SJSA1 (cell line): Measurements from ENCODE around the gene FAM171A2. TPM values are rescaled to one million over a fixed set of nuclear protein-coding genes. Genes with fewer than 3 reads are reported as not detected.
A peak's percentile ranks its signal among the peaks of the same experiment; 100 is the strongest.
"Not testable (repeated sequence)": the region's sequence is repeated elsewhere in the genome, so short reads cannot be mapped to it uniquely, and the experiment has no call there.

Source experiments
- DNase-seq, 2 experiments: peaks; one replicate each; pipeline ENCODE4 v3.0.0-alpha.2; 2015 to 2020; ENCODE audit warnings: low spot score in 2 of 2, low read depth in 1 of 2
- H3K27ac ChIP-seq: fragments of 250-450 bp; sonication (Bioruptor Pico); 2 replicates; pipeline ENCODE4 v1.5.1; 2020; ENCODE audit warnings: mild to moderate bottlenecking, moderate library complexity
- H3K27me3 ChIP-seq: fragments of 250-450 bp; sonication (Bioruptor Pico); replicated peaks from 2 replicates; pipeline ENCODE4 v1.5.1; 2020; ENCODE audit warnings: mild to moderate bottlenecking, moderate library complexity
- H3K36me3 ChIP-seq: fragments of 250-450 bp; sonication (Bioruptor Pico); 2 replicates; pipeline ENCODE4 v1.5.1; 2020; ENCODE audit warnings: mild to moderate bottlenecking
- H3K4me1 ChIP-seq: fragments of 250-450 bp; sonication (Bioruptor Pico); replicated peaks from 2 replicates; pipeline ENCODE4 v1.6.1; 2021; ENCODE audit warnings: mild to moderate bottlenecking
- H3K4me3 ChIP-seq: fragments of 250-450 bp; sonication (Bioruptor Pico); 2 replicates; pipeline ENCODE4 v1.5.1; 2020; ENCODE audit warnings: mild to moderate bottlenecking
- H3K9me3 ChIP-seq: fragments of 250-450 bp; sonication (Bioruptor Pico); replicated peaks from 2 replicates; pipeline ENCODE4 v1.5.1; 2020; ENCODE audit warnings: mild to moderate bottlenecking
- total RNA-seq: library from RNA; depleted of rRNA; stranded (reverse); fragments of >200 nt; shearing (Covaris generic); gene quantifications from 2 replicates; pipeline ENCODE4 v1.2.3, GENCODE V29; 2014; rRNA removed

The FAM171A2 gene
- total RNA-seq = 6.9 and 8.6 TPM in 2 replicates

DNA sequence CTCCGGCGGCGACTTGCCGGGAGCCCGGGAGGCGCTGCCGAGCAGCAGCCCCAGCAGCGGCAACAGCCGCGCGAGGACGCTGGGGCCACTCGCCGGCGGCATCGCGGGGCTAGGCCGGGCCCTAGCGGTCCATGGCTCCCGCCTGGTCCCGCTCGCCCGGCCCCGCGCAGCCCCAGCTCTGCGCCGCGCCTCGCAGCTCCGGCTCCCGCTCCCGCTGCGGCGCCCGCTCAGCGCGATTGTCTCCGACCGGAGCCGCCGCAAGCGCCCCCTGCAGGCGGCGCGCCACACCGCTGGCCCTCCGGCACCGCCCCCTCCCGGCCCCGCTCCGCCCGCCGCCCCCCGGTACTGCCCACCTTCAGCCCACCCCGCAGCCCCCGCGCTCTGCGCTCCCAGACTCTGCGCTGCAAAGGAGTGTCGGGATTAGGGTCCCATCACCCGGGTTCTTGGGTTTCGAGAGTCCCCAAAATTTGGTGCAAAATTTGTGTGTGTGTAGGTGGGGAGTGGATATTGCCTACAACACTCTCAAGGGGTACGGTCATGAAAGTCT is at the start of gene FAM171A2:
FAM171A2 (minus strand) TSS at position 241 of the 547 bp plus-strand sequence; CDS start at position 102, 139 bp downstream.
- Histone ChIP-seq H3K4me3 (peak within 1 kb of the TSS; percentile 89), H3K4me1 (peaks cover 10% of the 10 kb centered on the region), H3K27me3 (peaks cover 8% of the 10 kb centered on the region; the same call in 1 of the 2 replicates), H3K9me3 (peaks cover 3% of the 10 kb centered on the region; the same call in 1 of the 2 replicates), H3K27ac (no peak within 1 kb of the TSS), H3K36me3 (peaks cover 3% of the 10 kb centered on the region; the same call in 1 of the 2 replicates)
- peak; percentile 43 to 73 for DNase-seq

DNA sequence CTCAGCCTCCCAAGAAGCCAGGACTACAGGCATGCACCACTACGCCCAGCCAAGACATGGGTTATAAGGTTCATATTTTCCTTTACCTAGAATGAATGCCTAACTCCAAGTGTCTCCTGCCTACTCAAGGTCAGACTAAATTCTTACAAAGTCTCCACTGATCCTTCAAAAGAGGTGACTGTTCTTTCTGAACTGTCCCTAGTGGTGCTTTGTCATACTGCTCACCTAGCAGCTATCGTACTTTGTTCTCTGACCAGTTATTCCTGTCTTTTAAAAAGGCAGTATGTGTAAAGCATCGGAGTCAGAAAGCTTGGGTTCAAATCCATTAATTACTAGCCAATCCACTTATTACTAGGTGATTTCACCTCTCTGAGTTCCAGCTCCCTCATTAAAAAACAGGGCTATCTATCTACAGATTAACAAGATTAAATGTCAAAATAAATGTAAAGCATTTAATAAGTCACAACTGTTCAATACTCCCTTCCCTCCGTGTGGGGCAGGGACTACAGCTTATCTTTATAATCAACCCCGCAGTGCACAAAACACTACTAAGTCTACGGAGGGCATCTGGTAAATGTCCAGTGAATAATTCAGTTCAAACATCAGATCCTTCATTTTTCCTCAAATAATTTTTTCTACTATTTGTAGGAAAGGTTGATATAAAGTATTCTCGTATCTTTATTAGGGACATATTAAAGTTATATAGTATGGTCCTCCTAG is 45.8 kb upstream of the FAM171A2 start:
- Histone ChIP-seq H3K36me3 (peaks cover 14% of the 10 kb centered on the region), H3K9me3 (no peaks in the 10 kb centered on the region), H3K4me1 (no peaks in the 10 kb centered on the region)

DNA sequence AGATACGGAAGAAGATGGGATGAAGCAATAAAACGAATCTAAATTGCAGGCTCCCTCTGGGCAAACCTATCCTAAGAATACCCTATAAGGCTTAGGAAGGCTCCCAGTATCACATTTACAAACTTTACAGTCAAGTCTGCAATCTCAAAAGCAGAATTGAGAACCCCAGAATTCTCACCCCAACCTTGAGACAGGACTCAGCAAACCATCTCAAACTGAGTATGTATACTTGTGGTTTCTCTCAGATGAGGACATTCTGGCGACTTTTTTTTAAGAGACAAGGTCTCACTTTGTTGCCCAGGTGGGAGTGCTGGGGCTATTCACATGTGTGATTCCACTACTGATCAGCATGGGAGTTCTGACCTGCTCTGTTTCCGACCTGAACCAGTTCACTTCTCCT is 45.1 kb upstream of the FAM171A2 start:
- Histone ChIP-seq H3K4me3 (no peak overlapping the region), H3K9me3 (no peaks in the 10 kb centered on the region), H3K27me3 (no peaks in the 10 kb centered on the region), H3K4me1 (no peaks in the 10 kb centered on the region), H3K36me3 (peaks cover 19% of the 10 kb centered on the region), H3K27ac (no peak overlapping the region)
- no peak for DNase-seq

More for the DNA sequence above, 45.8 kb upstream of the FAM171A2 start:
- no peak for DNase-seq
- Histone ChIP-seq H3K27ac (no peak overlapping the region), H3K27me3 (no peaks in the 10 kb centered on the region), H3K4me3 (no peak overlapping the region)

DNA sequence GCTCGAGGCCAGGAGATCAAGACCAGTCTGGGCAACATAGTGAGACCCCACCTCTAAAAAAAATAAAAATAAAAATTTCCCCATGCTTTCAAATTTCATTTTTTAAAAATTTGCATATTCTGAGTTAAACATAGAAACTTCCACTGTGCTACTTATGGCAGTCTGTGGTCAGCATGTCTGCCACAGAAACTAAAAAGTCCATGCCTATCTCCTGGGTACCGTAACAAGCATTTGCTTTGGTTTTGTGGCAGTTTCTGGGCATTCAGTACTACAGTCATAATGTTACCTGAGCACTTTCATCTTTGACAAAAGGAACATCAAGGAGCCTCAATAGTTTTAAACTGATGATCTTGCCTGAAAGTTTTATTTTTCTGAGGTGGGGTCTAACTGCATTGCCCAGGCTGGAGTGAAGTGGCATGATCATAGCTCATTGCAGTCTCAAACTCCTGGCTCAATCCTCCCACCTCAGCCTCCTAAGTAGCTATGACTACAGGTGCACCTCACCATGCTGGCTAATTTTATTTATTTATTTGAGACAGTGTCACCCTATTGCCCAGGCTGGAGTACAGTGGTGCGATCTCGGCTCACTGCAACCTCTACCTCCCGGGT is 39.0 kb upstream of the FAM171A2 start:
- no peak overlapping the region for H3K27ac ChIP-seq
- DNase-seq = no peak
- peaks cover 72% of the 10 kb centered on the region for H3K36me3 ChIP-seq
- no peaks in the 10 kb centered on the region for H3K4me1 ChIP-seq
- no peaks in the 10 kb centered on the region for H3K27me3 ChIP-seq
- no peaks in the 10 kb centered on the region for H3K9me3 ChIP-seq
- H3K4me3 ChIP-seq = no peak overlapping the region

DNA sequence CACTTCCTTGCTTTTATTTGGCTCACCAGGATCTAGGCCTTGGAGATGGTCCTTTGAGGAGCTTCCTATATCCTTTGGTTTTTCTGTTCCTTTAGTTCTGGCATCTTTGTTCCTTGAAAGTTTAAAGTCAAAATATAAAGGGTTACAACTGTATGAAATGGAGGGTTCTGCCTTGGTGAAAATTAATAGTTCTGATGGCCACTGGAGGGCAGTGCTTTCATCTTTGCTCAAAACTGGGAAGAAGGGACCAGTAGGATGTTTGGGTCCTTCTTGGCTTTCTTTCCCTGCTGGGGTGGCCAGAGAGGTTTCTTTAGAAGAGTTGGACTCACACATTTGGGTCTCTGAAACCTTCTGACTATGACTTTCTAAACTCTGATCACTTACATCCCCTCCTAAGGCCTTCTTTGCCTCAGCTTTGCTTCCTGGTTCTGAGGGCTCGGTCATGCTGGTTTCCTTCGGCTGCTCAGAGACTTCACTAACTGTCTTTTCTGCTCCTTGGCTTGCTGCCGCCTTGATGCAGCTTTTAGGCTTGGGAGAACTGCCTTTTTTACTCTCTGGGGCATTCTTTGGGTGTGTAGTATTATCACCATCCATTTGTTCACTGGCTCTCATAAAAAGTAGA is 36.7 kb upstream of the FAM171A2 start:
- peak in 1 of 2 experiments; percentile 34 for DNase-seq
- no peak overlapping the region for H3K27ac ChIP-seq
- no peaks in the 10 kb centered on the region for H3K27me3 ChIP-seq
- H3K36me3 ChIP-seq = peaks cover 76% of the 10 kb centered on the region
- H3K4me3 ChIP-seq = no peak overlapping the region
- no peaks in the 10 kb centered on the region for H3K4me1 ChIP-seq
- H3K9me3 ChIP-seq = no peaks in the 10 kb centered on the region

DNA sequence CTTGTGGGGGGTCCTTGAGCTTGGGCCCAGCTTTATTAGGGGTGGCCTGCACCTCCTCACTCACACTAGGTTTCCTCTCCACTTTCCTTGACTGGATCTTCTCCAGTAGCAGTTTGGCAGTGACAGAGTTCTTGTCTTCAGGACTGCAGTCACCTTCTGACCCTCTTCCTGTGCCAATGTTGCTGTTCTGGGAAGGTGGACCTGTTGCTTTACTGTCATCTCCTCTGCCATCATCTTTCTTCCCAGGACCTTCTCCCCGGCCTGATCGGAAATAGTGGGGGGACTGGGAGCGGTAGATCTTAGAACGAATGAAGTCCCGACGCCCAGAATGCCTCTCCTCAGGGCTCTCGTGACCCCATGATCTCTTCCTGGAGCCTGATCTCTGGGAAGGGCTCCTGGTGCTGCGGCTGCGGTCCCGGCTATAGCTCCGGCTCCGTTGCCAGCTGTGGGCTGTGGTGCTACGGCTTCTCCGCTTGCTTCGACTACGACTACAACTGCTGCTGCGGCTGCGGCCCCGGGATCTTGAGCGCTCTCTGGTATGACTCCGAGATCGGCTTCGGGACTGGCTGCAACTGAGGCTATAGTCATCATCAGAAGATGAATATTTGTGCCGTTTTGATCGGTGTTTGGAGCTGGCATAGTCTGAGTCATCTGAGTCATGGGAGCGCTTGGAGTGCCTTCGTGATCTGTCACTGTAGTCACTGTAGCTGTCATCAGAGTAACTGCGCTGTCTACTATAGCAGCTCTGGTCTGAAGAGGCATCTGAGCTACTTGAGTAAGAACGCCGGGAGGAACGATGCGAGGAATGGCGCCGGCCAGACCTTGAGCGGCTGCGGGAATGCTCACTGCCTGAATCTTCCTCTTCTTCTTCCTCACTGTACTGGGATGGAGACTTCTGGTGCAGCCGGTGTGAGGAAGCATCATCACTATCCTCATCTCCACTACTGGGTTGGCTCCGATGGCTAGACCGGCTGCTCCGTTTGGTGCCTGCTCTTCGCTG is 35.3 kb upstream of the FAM171A2 start:
- Histone ChIP-seq H3K4me3 (no peak overlapping the region), H3K9me3 (no peaks in the 10 kb centered on the region), H3K27ac (no peak overlapping the region), H3K4me1 (no peaks in the 10 kb centered on the region), H3K36me3 (peaks cover 66% of the 10 kb centered on the region), H3K27me3 (no peaks in the 10 kb centered on the region)
- peak in 1 of 2 experiments; percentile 40 for DNase-seq

DNA sequence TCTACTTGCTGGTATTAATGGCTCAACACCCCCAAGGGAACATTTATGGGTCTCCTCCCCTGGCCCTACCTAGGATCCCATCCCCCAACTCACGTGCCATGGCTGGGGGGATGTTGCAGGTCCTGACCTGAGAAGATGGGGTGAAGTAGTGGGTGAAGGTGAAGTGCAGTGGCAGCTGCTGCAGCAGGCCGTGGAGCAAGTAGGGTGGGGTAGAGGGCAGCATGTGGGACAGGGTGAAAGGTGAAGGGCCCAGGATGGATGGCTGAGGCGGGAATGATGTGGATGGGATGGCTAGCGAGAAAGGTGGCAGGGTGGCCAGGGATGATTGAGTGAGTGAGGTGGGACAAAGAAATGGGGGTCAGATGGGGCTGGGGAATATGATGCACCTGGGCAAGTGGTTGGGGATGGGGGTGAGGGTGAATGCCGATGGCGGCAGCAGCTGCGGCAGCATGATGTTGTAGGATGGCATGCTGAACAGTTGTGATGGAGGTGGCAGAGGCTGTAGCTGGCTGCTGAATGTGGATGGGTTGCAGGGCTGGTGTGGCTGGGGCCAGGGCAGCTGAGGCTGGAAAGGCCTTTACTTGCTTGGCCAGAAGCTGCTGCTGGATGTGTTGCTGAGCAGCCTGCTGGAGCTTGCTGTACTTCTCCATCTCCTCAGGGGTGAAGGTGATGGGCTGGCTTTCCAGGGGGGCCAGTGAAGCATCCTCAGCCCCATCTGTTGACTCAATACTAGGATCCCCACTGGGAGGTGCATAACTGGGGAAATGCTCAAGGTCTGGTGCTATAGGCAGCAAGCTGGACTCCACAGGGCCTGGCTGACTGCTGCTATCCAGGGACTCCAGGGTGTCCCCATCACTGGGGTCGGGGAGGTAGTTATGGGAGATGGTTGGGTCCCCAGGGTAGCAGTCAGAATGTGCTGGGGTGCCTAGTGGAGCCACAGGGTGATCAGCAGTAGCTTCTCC is 34.1 kb upstream of the FAM171A2 start:
- no peak overlapping the region for H3K4me3 ChIP-seq
- peak in 1 of 2 experiments; percentile 37 for DNase-seq
- H3K27me3 ChIP-seq = no peaks in the 10 kb centered on the region
- no peak overlapping the region for H3K27ac ChIP-seq
- H3K9me3 ChIP-seq = no peaks in the 10 kb centered on the region
- H3K36me3 ChIP-seq = peaks cover 54% of the 10 kb centered on the region
- H3K4me1 ChIP-seq = peaks cover 8% of the 10 kb centered on the region

DNA sequence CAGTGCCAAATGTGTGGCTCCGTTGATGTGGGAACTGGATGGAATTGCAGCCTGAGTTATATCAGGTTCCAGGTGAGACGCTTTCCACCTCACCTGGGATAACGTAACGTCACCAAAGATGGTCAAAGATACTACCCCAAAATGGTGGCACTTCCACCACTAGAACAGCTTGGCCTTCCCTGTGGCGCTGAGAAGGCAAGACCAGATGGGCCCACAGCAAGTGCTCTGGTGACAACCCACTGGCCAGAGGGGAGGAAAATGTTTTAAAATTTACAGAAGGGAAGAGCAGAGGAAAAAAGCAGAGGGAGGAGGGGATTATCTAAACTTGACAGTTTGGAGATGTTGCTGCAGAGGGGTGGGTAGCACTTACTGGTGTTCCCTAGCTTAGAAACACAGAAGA is 33.3 kb upstream of the FAM171A2 start:
- H3K4me3 ChIP-seq = no peak overlapping the region
- H3K27ac ChIP-seq = no peak overlapping the region
- DNase-seq = peak in 1 of 2 experiments; percentile 30
- peaks cover 52% of the 10 kb centered on the region for H3K36me3 ChIP-seq
- H3K27me3 ChIP-seq = no peaks in the 10 kb centered on the region
- H3K4me1 ChIP-seq = peaks cover 8% of the 10 kb centered on the region
- no peaks in the 10 kb centered on the region for H3K9me3 ChIP-seq

DNA sequence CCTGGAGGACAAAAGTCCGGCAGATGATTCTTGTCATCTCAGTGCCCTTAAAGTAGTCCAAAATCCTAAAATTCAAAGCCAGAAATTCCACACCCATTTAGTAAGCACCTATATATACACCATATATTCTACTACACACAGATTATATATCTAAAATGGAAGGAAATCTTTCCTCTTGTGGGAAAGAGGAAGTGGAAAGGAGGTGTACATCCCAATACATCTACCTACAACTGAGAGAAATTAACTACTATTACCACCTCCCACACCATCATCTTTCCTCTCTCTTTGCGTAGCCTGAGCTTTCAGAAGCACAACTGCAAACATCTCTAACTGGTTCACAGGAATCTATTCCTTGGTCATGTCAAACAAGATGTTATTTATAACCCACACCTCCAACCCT is 31.2 kb upstream of the FAM171A2 start:
- DNase-seq = no peak
- Histone ChIP-seq H3K4me3 (no peak overlapping the region), H3K4me1 (peaks cover 8% of the 10 kb centered on the region), H3K36me3 (peaks cover 33% of the 10 kb centered on the region), H3K9me3 (no peaks in the 10 kb centered on the region), H3K27ac (no peak overlapping the region), H3K27me3 (no peaks in the 10 kb centered on the region)

DNA sequence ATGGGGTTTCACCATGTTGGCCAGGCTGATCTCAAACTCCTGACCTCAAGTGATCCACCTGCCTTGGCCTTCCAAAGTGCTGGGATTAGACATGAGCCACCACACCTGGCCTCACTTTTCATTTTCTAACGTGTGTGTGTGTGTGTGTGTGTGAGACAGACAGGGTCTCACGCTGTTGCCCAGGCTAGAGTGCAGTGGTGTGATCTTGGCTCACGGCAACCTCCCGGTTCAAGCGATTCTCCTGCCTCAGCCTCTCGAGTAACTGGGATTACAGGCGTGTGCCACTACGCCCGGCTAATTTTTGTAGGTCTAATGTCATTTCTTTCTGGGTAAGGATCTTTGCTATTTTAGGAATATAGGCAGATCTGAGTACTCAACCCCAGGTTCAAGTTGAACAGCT is 30.5 kb upstream of the FAM171A2 start:
- H3K36me3 ChIP-seq = peaks cover 26% of the 10 kb centered on the region
- H3K9me3 ChIP-seq, H3K27ac ChIP-seq, H3K4me1 ChIP-seq, DNase-seq, H3K4me3 ChIP-seq, H3K27me3 ChIP-seq: not testable (repeated sequence)

DNA sequence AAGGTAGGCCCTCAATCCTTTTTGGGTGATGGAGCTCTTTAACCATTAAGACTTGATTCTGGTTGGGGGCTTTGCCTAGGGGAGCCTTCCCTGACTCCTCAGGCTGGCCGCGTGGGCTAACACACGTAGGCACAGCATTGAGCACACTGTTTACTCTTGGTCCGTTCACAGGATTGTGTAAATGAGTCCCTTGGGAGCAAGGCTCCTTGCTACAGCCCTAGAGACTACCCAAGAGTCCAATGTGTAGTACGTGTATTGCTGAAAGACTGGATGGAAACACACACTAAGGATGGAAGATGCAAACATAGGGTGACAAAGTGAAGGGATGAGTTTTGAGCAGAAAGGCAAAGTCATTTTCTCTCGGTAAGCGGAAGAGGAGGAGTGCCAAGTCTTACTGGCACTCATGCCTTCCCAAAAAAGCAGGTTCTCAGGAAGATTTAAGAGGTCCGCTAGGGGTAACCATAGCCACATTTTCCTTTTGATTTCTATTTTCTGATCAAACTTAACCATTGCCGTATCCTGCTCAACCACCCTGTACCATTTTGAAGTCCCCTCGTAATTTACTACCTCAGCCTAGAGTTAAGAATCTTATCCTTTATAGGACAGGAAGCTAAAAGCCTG is 26.7 kb upstream of the FAM171A2 start:
- H3K9me3 ChIP-seq = no peaks in the 10 kb centered on the region; the same call in 1 of the 2 replicates
- no peak overlapping the region for H3K4me3 ChIP-seq
- no peaks in the 10 kb centered on the region for H3K36me3 ChIP-seq
- 0 out of 2 replicates have a peak, but pooled peaks cover 5% of the 10 kb centered on the region for H3K27me3 ChIP-seq
- H3K4me1 ChIP-seq = peaks cover 13% of the 10 kb centered on the region
- H3K27ac ChIP-seq = no peak overlapping the region
- no peak for DNase-seq
